ENCODE results near the gene EHBP1L1.

EHBP1L1 gene

GRCh38 chr11:65575568-65576231 is at the start of gene EHBP1L1:
EHBP1L1 (plus strand) TSS chr11:65576053; CDS start chr11:65576303, 250 bp downstream.
- DNase-seq = peak; percentile 74

DNA sequence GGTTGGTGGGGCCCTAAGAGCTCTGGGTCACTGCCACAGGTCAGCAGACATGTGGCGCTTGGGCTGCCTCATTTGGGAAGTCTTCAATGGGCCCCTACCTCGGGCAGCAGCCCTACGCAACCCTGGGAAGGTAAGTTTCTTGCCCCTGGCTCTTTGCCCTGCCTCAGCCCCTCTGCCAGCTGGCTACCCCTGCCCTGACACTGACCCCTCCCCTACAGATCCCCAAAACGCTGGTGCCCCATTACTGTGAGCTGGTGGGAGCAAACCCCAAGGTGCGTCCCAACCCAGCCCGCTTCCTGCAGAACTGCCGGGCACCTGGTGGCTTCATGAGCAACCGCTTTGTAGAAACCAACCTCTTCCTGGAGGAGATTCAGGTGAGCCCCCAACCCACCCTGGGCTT is 49.1 kb upstream of the EHBP1L1 start:
- DNase-seq = no peak

- DNase-seq = no peak
Observed at GRCh38 chr11:65528819-65529350, 47.0 kb upstream of the EHBP1L1 start.

DNA sequence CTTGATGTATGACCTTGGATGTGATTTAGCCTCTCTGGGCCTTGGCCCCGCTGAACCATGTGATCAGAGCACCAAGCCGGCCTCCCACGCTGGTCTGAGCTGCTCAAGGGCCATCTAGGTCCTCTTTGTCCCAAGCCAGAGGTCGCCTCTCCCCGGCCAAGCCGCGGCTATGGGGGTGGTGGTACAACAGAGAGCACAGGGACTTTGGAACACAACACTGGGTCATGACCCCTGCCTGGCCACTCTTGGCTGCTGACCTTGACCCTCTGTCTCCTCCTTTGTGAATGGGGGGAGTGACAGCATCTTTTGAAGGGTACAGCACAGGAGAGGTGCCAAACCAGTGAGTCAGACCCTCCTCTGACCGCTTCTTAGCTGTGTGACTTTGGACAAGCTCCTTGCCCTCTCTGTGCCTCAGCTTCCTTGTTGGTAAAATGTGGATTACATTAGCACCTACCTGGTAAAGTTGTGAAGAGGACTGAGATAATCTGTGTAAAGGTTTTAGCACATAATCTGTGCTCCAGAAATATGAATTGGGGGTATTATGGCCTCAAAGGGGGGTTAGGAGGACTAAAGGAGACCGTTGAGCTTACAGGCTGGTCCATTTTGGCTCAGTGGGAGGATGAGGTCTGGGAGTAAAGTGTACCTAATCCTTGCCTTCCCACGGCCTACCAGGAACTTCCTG is 46.2 kb upstream of the EHBP1L1 start:
- DNase-seq = no peak

DNA sequence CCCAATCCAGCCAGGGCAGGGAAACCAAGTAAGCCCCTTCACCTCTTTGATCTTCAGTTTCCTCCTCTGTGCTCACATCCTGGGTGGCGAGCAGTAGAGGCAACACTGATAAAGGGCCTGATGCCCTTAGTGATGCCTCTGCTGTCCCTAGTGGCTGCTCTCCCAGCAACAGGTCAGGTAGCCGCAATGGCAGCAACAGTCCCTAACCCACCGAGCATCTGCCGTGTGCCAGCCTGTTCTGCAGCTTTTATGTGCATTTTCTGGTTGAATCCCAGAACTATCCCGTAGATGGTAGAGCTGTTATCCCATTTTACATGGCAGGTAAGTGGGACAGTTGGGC is 45.7 kb upstream of the EHBP1L1 start:
- DNase-seq = no peak

- DNase-seq = no peak
Observed at GRCh38 chr11:65532388-65533064, 43.3 kb upstream of the EHBP1L1 start.

GRCh38 chr11:65535102-65535501 is 40.8 kb upstream of the EHBP1L1 start:
- no peak for DNase-seq

- DNase-seq = no peak
Observed at GRCh38 chr11:65536412-65537295, 39.2 kb upstream of the EHBP1L1 start.

DNA sequence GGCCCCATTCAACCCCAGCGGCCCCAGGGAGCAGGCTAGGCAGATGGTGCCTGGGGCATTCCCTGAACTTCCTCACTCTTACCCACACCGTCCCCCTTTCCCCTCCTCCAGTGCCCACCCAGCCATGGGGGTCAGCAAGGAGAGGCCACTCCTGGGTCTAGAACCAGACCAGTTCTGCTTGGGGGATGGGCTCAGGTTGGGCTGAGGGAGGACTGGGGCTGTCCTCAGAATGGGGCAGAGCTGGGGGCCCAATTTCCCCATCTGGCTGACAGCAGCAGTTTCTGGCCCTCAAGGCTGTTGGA is 38.6 kb upstream of the EHBP1L1 start:
- DNase-seq = no peak

- no peak for DNase-seq
Observed at GRCh38 chr11:65537620-65538231, 38.1 kb upstream of the EHBP1L1 start.

GRCh38 chr11:65538232-65538914 is 37.5 kb upstream of the EHBP1L1 start:
- DNase-seq = no peak

- DNase-seq = no peak
Observed at GRCh38 chr11:65538915-65539743, 36.7 kb upstream of the EHBP1L1 start.

DNA sequence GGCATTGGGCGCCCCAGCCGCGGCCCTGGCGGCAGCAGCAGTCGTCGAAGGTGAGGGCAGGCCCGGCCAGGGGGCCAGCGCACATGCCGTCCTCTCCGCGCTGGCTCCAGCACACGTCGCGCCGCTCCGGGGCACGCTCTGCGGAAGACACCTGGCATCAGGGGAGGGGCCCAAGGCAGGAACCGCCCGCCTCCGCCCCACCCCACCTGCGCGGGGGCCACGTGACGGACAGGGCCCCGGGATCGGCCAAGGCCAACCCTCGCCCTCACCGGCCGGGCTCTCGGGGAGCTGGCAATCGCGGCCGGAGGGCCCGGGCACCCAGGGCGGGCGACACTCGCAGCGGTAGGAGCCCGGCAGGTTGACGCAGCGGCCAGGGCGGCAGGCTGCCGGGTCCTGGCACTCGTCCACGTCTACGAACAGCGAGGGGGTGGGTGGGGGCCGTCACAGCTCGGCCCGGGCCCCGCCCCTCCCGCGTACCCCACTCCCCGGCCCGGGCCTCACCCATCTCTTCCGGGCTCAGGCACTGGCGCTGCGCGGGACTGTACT is 36.0 kb upstream of the EHBP1L1 start:
- DNase-seq = peak; percentile 53

GRCh38 chr11:65540290-65541092 is 35.4 kb upstream of the EHBP1L1 start:
- DNase-seq = peak; percentile 88

- DNase-seq = no peak
Observed at GRCh38 chr11:65541093-65541982, 34.5 kb upstream of the EHBP1L1 start.

- no peak for DNase-seq
Observed at GRCh38 chr11:65542738-65543390, 33.0 kb upstream of the EHBP1L1 start.

DNA sequence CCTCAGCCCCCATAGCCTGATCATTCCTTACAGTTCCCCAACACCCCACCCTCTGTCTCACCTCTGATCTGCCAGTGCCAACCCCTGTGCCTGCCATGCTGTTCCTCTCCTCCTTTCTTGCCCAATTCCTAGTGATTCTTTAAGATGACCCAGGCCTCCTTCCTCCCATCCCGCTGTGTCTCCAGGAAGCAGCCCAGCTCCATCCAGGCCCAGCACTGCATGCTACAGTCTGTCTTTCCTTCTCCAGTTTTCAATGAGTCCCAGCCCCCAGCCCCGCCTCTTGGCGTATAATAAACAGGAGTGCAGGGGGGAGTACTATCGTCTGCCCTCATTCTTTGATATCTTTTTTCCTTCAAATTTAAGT is 30.0 kb upstream of the EHBP1L1 start:
- DNase-seq = no peak

- peak; percentile 99 for DNase-seq
Observed at GRCh38 chr11:65546217-65546958, 29.5 kb upstream of the EHBP1L1 start.
